Endometrial microvascular endothelial cells (primary cell): ENCODE data around the gene C1orf159. TPM values are rescaled to one million over a fixed set of nuclear protein-coding genes. Genes with fewer than 3 reads are reported as not detected.
"Not testable (repeated sequence)": the region's sequence is repeated elsewhere in the genome, so short reads cannot be mapped to it uniquely, and the experiment has no call there.

Experiments used
- in situ Hi-C: cut with HindIII; loops from 2 replicates; pipeline ENCODE4 v1.10.0; 2017; ENCODE audit warnings: low sequenced_read_pairs, low pct_unique_long_range_greater_than_20kb; ENCODE audit errors: inconsistent ontology term
- total RNA-seq: library from RNA; depleted of rRNA; stranded (reverse); fragments of >200 nt; gene quantifications from one replicate; pipeline ENCODE4 v1.2.3, GENCODE V29; 2015; ENCODE audit errors: inconsistent ontology term

The C1orf159 gene
- total RNA-seq, 1 donor from 2014 or later, result 22.3 TPM

DNA sequence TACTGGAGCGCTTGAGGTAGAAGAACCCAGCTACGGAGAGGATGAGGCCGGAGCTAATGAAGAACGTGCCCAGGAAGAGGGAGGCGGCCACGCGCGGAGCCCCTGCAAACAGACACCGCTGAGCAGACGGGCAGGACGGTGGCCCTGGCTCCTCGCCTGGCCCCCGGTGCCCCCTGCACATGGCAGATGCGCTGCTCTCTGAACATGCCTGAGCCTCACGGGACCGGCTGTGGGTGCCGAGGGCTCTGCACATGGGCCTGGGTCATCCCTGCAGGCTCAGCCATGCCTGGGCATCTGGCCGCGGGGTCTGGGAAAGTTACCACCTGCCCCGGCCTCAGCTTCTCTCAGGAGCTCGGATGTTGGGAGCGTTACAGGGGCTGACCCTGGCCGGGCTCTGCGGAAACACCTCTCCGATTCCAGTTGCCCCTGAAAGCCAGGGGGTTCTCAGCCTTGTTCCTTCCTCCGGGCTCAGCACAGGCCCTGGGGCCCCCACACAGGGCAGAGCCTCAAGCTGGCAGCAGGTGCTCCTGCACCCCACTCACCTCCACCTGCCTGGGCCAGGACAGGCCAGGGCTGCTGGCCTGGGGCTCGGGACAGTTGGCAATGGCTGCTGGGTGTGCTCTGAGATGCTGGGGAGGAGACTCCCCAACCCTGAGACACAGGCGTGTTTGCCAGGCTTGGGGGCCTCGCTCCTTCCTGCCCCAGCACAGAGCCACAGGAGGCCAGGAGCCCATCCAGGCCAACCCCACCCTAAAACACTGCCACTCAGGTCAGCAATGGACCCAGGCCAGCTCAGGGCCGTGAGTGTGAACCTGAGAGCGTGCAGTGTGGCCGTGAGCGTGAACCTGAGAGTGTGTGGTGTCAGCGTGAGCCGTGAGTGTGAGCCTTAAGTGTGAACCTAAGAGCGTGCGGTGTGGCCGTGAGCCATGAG is 29.7 kb downstream of the C1orf159 start:
- in situ Hi-C loops, result no loop called here

DNA sequence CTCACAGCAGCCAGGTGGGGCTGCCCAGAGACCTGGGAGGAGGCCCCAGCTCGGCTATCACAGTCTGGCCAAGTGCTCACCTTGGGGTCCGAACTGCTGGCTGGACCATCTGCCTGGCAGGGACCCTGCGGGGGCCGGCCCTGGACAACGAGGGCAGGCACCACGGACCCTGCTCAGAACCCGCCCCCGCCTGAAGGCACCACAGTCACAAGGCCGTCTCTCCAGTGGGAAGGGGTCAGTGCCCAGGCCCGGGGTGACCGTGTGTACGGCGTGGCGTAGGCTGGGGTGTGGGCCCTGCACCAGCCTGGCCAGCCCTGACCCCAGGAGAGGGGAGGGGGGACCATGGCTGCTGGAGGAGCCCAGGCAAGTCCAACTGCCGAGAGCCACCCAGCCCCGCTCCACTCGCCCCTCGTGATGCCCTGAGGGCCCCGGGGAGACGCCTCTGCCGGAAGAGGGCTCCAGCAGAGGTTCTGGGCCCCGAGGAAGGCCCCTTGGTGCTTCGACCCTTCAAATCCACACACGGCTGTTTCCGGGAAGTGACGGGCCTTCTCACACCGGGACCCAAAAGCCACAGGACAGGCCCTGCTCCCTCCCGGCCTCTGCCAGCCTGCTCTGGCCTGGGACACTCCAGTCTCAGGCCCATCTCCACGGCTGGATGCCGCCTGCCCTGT is 30.6 kb downstream of the C1orf159 start:
- in situ Hi-C loops, result no loop called here

DNA sequence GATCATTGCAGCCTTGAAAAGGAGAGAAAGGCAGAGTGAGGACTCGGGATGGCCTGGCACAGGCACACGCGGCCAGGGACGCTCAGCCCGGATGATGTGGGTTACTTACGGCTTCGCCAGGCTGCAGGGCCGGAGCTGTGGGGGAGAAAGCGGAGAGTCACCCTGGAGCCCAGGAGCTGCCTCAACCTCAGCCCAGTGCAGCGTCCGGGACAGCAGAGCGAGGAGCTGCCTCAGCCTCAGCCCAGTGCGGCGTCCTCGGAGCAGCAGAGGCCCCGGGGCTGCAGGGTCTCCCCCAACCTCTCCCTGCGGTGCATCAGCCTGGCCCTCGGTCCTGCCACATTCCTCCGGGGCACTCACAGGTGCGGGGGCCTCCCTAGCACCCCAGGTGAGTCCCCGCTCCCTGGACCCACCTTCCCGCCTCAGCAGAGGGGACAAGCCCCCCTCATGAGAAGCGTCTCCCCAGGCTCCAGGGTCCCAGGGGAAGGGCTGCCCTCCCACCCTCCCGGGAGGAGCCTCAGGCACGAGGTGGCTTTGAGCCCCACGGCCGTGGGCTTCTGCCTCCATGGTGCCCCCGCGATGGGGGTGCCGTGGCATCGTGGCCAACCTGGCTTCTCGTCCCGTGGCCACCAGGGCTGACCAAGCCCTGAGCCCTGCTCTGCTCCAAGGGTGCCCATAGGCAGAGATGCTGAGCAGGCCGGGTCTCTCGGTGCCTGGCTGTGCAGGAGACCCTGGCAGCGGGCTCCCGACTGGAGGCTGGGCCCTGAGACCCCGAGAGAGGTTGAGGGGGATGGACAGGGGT is 31.3 kb downstream of the C1orf159 start:
- in situ Hi-C loops, result no loop called here

DNA sequence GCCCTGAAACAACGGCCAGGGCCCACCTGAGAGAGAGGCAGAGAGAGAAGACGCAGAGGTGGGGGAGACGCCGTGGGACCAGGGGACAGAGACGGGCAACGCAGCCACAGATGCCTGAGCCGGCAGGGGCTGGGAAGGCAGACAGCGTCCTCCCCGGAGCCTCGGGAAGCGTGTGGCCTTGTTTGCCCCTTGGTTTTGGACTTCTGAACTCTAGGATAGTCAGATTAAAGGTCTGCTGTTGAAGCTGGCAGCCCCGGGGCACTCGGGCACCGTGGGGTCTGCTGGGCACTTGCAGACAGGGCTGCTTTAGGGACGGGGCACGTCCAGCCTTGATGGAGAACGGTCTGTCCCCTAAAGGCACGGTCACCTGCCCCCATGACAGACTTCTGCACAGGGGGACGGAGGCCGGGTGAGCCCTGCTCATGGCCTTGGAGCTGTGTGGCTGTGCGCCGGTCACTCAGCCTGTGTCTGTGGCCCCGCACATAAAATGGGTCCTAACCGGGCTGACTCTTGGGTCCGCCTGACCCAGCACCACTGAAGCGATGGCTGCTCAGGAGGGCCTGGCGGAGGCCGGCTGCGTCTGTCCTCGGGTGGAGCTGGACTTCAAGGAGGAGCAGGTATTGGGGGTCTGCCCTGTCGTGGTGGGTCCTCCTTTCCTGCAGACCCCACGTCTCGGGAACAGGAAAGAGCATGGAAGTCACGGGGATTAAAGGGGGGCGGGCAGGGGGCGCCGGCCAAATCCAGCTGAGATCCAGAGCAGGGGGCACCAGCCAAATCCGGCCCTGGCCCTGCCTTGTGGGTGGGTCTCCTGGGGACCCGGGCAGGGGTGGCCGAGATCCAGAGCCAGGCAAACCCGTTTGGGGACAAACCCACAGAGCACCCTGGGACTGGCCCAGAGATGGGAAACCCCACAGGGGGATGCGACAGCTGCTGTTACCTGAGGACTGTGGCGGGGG is 32.2 kb downstream of the C1orf159 start:
- in situ Hi-C loops, result no loop called here

DNA sequence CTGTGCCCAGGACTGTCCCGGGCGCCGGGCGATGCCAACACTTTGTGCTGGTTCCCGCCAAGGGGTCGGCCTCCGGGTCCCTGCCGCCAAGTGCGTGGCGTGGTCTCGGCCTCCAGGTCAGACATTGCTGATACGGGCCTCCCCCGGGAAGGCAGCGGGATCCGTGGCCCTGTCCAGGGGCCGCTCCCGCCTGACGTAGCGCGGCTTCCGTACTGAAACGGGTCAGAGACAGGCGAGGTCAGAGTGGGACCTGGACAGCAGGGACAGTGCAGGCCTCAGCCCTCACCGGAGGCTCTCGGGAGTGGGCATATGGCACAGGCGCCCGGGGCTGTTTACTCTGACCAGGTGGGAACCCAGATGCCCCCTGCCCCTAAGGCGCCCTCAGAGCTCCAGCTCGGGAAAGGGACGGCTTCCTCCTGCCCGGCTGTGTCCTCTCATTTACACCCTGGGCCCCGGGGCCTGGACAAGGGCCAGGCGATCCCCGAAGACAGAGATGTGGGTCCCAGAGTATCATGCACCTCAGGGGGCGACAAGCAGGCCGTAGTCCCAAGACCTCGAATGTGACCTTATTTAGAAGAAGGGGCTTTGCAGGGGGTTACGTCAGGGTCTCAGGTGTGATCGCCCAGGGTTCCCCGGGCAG is 33.0 kb downstream of the C1orf159 start:
- in situ Hi-C loops, result no loop called here

DNA sequence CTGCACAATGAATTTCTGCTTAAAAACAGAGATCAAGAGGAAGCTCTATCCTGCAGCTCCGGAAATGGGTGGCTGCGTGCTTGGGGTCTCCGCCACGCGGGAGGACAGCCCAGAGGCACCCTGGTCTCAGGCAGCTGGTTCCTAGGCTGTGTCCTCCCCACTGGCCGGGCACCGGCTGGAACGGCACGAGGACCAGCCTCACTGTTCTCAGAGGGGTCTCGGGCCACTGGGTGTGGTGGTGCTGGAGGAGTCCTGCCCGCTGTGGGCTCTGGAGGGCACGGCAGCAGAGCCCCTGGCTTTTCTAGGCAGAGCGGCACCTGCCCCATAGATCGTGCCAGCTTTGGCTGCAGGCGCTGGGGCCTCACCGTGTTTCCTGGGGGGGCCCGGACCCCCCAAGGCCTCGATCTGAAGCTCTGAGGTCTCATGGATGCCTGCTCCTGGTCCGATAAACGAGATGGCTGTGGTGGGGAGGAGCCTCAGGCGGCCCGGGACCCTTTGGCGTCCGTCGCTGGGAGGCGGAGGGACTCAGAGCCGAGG is 33.6 kb downstream of the C1orf159 start:
- in situ Hi-C loops, result no loop called here

DNA sequence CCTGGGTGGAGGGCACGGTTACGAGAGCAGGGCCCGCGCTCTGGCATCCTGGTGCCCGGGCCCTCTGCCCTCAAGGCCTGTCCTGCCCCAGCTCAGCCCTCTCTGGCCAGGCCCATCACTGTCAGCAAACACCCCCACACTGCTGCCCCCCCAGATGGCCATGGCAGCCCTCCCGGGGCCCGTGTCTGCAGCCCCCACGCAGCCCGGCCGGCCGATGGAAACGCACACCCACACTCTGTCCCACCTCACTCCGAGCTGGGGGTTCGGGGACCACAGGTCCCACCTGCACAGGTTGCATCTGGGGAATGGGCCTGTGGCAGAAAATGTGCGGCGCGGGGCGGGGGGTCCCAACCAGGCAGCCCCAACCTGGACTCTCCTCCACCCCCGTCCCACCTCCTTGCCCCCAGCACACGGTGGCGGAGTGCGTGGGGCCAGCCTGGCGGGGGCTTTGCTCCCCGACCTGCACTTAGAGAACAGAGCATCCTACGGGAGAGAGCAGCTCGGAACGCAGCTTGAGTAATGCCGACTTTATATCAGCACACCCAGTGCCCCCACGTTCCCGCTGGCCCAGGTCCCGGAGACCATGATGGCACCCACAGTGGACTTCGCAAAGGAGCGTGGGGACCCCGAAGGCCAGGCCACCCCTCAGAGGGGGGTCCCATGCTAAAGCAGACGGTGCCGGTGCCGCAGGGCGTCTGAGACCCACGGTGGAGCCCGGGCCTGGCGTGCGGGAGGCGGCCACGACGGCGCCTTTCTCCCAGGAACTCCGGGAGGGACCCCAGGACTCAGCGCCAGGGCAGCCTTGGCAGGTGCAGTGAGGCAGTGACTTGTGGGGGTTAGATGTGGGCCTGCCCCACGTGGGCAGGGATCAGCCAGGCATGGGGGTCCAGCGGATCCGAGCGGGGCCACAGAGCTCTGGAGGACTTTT is 34.3 kb downstream of the C1orf159 start:
- in situ Hi-C loops, result no loop called here

DNA sequence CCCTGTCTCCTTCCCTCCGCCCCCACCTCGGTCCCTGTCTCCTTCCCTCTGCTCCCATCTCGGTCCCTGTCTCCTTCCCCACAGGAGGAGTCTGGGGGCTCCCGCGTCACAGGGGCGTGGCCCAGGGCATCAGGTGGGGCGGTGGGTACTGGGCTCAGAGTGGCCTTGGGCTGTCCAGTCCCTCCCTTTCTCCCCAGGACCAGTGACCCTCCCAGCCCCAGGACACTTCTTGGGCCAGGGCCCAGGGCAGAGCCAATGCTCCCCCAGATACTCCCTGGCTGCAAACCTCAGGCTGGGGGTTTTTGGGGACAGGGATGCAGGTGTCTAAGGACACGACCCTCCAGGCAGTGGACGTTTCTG is 35.0 kb downstream of the C1orf159 start:
- in situ Hi-C loops, result no loop called here

DNA sequence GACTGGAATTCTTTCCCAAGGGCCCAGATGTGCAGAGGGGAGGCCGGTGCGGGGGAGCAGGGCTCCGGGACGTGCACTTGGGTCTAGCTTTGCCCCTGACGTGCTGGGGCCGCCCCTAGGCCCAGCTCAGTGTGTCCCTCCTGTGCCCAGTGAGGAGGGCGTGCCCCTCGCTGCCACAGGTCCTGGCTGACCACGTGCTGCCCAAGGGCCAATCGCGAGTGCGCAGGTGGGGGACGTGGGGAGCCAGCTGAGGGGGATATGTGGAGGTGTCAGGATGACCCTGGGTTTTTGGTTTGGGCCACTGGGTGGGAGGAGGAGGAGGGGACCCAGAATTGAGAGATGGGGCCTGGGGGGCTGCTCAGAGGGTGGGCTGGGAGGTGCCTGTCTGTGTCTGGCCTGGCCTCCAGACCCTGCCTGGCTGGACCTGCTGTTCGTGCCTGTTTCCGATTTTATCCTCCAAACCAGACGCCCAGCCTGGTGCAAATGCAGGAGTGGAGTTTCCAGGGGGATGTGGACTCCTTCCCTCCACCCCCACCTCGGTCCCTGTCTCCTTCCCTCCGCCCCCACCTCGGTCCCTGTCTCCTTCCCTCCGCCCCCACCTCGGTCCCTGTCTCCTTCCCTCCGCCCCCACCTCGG is 35.6 kb downstream of the C1orf159 start:
- in situ Hi-C loops, result no loop called here

DNA sequence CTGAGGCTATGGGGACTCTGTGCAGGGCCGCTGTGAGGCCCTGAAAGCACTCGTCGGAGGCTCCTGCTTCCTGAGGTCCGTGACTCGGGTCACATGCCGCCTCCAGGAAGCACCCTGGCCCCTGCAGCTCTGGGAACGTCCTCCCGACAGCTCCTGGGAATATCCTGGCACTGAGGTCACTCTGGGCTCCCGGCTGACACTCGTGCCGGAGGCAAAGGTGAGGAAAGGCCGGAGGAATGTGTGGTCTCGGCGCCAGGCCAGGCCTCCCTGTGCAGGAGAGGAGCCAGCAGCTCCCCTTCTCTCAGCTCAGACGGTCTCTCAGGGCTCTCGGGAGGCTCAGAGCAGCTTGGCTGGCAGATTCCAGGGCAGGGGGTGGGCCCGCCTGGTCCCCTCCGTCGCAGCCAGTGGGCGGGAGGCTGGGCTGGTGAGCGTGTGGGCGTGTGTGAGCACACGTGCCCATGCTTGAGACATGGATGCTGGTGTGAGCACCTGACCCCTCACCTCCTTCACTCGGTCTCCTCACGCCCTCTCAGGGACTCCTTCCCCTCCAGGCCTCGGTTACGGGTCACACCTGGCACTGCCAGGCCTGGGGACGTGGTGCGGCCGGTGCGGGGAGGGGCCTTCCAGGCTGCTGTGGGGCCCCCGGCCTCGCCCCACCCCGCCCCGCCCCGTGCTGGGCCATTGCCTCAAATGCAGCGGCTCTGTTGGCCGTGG is 36.3 kb downstream of the C1orf159 start:
- in situ Hi-C loops, result no loop called here

DNA sequence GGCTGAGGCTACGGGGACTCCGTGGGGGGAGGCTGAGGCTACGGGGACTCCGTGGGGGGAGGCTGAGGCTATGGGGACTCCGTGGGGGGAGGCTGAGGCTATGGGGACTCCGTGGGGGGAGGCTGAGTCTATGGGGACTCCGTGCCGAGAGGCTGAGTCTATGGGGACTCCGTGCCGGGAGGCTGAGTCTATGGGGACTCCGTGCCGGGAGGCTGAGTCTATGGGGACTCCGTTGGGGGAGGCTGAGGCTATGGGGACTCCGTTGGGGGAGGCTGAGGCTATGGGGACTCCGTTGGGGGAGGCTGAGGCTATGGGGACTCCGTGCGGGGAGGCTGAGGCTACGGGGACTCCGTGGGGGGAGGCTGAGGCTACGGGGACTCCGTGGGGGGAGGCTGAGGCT is 38.5 kb downstream of the C1orf159 start:
- in situ Hi-C loops, result not testable (repeated sequence)

DNA sequence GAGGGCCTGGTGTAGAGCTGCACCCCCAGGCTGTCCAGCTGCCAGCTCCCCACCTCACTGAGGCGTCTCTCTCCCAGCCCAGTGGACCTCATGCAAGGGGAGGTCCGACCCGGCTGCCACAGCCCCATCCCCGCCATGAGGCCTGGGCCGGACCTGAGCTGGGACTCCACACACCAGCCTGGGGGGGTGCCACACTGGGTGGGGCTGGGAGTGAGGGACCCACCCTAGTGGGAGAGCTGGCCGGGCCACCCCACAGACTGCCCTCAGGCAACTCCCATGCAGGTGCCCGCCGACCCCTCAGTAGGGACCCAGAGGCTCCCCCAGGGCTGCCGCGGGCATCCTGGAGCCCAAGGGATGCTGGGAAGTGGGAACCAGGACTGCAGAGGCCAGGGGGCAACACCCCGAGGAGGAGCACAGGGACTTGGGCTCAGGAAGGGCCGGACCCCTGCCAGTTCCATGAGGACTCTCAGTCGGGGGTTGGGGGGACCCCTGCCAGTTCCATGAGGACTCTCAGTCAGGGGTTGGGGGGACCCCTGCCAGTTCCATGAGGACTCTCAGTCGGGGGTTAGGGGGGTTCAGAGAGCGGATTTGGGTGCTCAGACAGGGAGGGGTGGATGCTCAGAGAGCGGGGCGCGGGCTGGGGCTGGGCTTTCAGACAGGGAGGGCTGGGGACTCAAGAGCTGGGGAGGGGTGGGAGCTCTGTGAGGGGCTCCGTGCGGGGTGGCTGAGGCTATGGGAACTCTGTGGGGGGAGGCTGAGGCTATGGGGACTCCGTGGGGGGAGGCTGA is 40.5 kb downstream of the C1orf159 start:
- in situ Hi-C loops, result no loop called here

DNA sequence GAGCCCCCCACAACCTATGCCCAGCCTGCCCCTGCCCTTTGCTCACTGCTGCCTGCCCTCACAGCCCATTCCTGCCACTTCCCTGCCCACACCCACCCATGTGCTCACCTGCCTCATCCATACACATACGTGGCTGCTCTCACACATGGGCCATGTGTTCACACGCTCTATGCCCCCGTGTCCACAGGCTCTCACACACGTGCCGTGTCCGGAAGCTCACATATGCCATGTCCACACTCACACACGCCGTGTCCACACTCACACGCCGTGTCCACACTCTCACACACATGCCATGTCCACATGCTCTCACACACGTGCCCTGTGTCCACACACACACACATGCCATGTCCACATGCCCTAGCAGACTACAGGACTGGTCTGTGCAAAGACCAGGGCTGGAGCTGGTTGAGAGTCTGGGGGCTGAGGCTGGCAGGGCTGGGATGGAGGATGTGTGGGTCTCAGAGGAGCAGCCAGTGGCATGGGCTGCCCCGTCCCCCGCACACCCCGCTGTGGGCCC is 41.2 kb downstream of the C1orf159 start:
- in situ Hi-C loops, result no loop called here

DNA sequence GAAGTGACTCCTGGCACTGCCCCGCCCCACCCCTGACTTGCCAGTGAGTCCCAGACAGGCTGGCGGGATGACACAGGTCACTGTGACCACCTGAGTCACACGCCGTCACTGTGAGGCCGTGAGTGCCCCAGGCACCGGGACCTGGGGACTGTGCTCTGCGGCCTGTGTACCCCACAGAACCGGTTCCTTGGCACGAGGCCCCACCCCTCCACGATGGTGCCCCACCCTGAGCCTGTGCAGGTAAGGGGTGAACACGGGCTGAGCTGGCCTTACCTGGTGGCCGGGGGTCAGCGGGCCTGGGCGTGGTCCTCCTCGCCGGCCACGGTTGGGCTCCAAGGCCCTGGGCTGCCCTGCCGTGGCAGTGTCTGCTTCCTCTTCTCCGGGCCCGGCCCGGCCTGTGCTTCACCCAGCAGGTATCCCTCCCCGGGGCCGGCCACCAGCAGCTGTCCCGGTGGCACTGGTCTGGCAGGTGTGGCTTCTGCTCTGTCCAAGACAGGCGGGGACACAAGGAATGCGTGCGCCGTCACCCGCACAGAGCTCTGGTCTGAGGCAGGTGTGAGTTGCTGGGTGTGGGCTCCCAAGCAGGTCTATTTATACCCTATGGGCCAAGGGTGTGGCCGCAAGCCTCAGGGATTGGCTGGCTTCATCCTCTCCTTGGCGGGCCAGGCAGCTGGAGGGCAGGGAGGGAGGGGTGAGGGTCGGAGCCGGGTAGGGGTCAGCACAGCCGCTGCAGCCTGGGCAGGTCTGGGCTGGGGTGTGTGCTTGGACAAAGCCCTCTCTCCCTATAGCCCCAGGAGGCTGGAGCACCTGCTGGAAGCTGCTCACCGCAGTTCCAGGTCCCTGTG is 41.9 kb downstream of the C1orf159 start, which contains the start of gene RNF223:
Gene RNF223, minus strand, starts transcription at position 564 of the 845 bp plus-strand sequence. CDS start 1,740 bp downstream, outside the sequence.
- in situ Hi-C loops, result no loop called here
